ENCODE results near the gene MYO1A. TPM values are rescaled to one million over a fixed set of nuclear protein-coding genes. Genes with fewer than 3 reads are reported as not detected.

The MYO1A gene
- total RNA-seq, 4 donors from 2014 or later: 0.56 to 1.2 TPM; not detected in 2

DNA sequence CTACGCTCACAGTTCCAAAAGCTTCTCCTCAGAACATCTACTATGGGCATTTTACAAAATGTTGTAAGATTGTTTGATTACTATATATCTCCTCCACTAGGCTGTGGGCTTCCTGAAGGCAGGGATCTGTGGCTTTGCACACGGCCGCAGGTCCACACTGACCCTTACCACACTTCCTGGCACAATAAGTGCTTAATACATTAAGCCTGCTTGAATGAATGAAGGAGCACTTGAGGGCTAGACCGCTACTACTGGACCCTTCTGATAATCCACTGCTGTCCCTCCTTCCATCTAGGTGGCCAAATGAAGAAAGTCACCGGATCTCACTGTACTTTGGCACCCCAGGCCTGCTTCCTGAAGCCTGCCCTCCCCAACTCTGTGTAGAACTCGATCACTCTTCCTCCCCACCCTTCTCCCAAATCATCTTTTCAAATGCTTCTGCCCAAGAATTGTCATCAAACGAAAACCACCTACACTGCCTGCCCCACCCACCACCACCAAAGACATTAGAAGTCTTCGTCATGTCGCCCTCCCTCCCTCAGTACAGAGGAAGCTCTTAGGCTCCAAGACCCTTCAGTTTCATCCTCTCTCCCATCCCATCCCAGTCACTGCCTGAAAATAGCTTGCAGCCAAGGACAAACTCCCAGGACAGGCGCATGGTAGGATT, 43.0 kb downstream of the MYO1A start:
- TF ChIP-seq POLR2A (IDR thresholded peaks at IDR 0.05) (no peak), CTCF (IDR thresholded peaks at IDR 0.05 in 4 of 5, conservative IDR thresholded peaks at IDR 0.05 in 1 of 5) (no peak)
- H3K36me3 ChIP-seq: peaks cover 0 to 26% of the 10 kb centered on the region in 2 donors
- H3K9me3 ChIP-seq: no peaks in the 10 kb centered on the region
- intact Hi-C loops (cut with DNase I; ENCODE audit: low total_unique reads): loop anchor here (5.0 kb wide), 2 partner anchors 105 to 255 kb away; partner anchors contain the start of genes PRIM1 and STAT6
- DNase-seq (no peak), ATAC-seq (peak; percentile 3 to 6)
- no peaks in the 10 kb centered on the region for H3K27me3 ChIP-seq
- peak overlapping the region; percentile 14 to 59 (median 45) for H3K27ac ChIP-seq
- in situ Hi-C loops (cut with MboI; ENCODE audit: low sequenced_read_pairs in 4 of 4): no loop called here
- H3K4me1 ChIP-seq: peaks cover 11 to 12% of the 10 kb centered on the region in 2 donors
- H3K4me3 ChIP-seq: peak overlapping the region; percentile 42 to 97 (median 52)

DNA sequence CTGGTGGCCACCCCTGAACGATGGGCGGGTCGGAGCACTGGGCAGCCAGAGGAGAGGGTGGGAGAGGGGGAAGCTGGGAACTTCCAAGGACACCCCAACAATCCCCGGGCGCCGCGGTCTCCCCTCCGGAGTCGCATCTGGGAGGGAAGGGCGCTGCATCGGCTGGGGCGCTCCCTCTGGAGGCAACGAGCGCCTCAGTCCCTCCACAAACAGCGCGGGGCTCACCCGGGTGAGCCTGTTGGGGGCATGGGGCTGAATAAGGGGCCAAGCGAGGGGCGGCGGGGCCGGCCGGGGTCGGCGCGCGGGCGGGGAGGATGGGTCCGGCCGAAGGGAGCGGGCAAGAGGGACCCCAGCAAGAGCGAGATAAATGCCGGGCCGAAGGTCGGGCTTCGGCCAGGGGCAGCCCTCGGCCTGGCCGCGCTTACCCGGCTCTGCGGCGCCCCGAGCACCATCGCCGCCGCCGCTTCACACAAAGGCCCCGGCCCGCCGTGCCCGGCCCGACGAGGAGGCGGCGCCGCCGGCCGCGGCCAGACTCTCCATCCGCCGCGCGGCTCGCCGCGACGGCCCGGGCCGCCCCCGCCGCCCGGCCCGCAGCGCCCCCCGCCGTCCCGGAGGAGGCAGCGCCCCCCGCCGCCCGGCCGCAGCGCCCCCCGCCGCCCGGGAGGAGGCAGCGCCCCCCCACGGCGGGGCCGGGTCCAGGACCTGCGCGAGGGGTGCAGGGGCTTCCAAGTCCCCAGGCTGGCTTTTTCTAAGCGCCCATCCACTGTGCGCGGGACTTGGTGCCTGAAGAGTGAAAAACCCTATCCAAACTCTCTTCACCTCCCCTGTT, 43.7 kb downstream of the MYO1A start, which contains the start of gene ZBTB39:
Gene ZBTB39, minus strand, starts transcription at position 567 of the 829 bp plus-strand sequence. CDS start 1,629 bp downstream, outside the sequence.
- H3K27ac ChIP-seq: peak within 1 kb of the TSS; percentile 76 to 81 (median 78)
- no peaks in the 10 kb centered on the region for H3K27me3 ChIP-seq
- H3K4me3 ChIP-seq: peak within 1 kb of the TSS; percentile 76 to 97 (median 93)
- peaks cover 0 to 29% of the 10 kb centered on the region in 2 donors for H3K36me3 ChIP-seq
- ATAC-seq: peak; percentile 91 to 92
- TF ChIP-seq CTCF (IDR thresholded peaks at IDR 0.05 in 4 of 5, conservative IDR thresholded peaks at IDR 0.05 in 1 of 5) (peak; percentile 21 to 68 (median 34)), POLR2A (IDR thresholded peaks at IDR 0.05) (peak in 1 of 2 donors; percentile 15)
- DNase-seq: peak in 1 of 2 donors; percentile 35
- no peaks in the 10 kb centered on the region for H3K9me3 ChIP-seq
- intact Hi-C loops (cut with DNase I; ENCODE audit: low total_unique reads): loop anchor here (5.0 kb wide), 2 partner anchors 106 to 254 kb away; partner anchors contain the start of genes PRIM1 and STAT6
- H3K4me1 ChIP-seq: peaks cover 14 to 15% of the 10 kb centered on the region in 2 donors
- in situ Hi-C loops (cut with MboI; ENCODE audit: low sequenced_read_pairs in 4 of 4): no loop called here

DNA sequence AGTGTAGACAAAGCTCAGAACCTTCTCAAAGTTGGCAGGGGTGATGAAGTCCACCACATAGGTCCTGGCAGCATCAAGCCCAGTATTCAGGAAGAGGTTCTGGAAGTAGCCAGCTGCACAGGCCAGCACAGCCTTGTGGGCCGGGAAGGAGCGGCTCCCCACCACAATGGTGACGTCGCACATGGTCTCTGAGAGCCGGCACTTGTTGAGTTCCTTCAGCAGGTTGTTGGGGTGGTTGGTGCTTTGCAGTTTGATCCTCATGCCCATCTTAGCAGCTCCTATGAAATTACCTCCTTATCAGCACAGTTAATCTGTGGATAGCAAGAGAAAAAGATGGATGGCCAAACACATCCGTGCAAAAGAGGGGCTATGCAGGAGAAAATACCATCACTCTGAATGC, 45.3 kb downstream of the MYO1A start:
- H3K36me3 ChIP-seq: peaks cover 0 to 29% of the 10 kb centered on the region in 2 donors
- ATAC-seq: no peak

GRCh38 chr12:57003395-57003794, 46.5 kb downstream of the MYO1A start:
- DNase-seq (no peak), ATAC-seq (no peak)
- Histone ChIP-seq H3K27ac (no peak overlapping the region), H3K9me3 (no peaks in the 10 kb centered on the region), H3K4me3 (no peak overlapping the region), H3K36me3 (peaks cover 0 to 35% of the 10 kb centered on the region in 2 donors), H3K27me3 (no peaks in the 10 kb centered on the region), H3K4me1 (peaks cover 15 to 16% of the 10 kb centered on the region in 2 donors)
- in situ Hi-C loops (cut with MboI; ENCODE audit: low sequenced_read_pairs in 4 of 4): no loop called here
- TF ChIP-seq POLR2A (IDR thresholded peaks at IDR 0.05) (no peak), CTCF (IDR thresholded peaks at IDR 0.05 in 4 of 5, conservative IDR thresholded peaks at IDR 0.05 in 1 of 5) (no peak)
- intact Hi-C loops (cut with DNase I; ENCODE audit: low total_unique reads): no loop called here

More for the DNA sequence above, 45.3 kb downstream of the MYO1A start:
- TF ChIP-seq CTCF (IDR thresholded peaks at IDR 0.05 in 4 of 5, conservative IDR thresholded peaks at IDR 0.05 in 1 of 5): no peak
- no peak for TF ChIP-seq POLR2A (IDR thresholded peaks at IDR 0.05)
- H3K27me3 ChIP-seq: no peaks in the 10 kb centered on the region
- no peak for DNase-seq
- intact Hi-C loops (cut with DNase I; ENCODE audit: low total_unique reads): loop anchor here (5.0 kb wide), 2 partner anchors 108 to 252 kb away; partner anchors contain the start of genes PRIM1 and STAT6
- H3K27ac ChIP-seq: no peak overlapping the region
- in situ Hi-C loops (cut with MboI; ENCODE audit: low sequenced_read_pairs in 4 of 4): no loop called here
- no peak overlapping the region for H3K4me3 ChIP-seq
- no peaks in the 10 kb centered on the region for H3K9me3 ChIP-seq
- H3K4me1 ChIP-seq: peaks cover 15 to 16% of the 10 kb centered on the region in 2 donors

All from gastrocnemius medialis (tissue), 4 donors.